ENCODE results near the gene WDR46.

DNA sequence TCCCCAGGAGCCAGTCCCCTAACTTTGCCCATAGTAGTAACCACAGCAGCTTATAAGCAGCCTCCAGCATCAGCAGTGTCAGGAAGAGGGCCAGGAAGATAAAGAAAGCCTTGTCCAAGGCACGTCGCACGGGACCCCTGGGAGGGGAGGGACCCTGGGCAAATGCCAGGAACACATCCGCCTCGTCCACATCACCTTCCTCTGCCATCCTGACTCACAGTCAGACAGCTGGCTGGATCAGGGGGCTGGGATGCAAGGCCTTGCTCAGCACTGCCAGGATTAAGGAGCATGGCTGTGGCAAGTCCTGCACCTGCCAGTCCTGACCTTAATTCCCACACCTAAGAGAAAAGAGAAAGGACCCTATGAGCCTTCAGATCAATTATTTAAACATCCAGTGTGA lies 40.0 kb upstream of the WDR46 start:
- TF ChIP-seq, protein P1, sequence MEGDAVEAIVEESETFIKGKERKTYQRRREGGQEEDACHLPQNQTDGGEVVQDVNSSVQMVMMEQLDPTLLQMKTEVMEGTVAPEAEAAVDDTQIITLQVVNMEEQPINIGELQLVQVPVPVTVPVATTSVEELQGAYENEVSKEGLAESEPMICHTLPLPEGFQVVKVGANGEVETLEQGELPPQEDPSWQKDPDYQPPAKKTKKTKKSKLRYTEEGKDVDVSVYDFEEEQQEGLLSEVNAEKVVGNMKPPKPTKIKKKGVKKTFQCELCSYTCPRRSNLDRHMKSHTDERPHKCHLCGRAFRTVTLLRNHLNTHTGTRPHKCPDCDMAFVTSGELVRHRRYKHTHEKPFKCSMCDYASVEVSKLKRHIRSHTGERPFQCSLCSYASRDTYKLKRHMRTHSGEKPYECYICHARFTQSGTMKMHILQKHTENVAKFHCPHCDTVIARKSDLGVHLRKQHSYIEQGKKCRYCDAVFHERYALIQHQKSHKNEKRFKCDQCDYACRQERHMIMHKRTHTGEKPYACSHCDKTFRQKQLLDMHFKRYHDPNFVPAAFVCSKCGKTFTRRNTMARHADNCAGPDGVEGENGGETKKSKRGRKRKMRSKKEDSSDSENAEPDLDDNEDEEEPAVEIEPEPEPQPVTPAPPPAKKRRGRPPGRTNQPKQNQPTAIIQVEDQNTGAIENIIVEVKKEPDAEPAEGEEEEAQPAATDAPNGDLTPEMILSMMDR (conservative IDR thresholded peaks at IDR 0.05; ENCODE audit: low read depth in 2 of 2), result no peak
- no peak for TF ChIP-seq CREB1 (CRISPR knock-in tag; IDR thresholded peaks at IDR 0.05; ENCODE audit: low read depth)
- TF ChIP-seq EZH2phosphoT487 (IDR thresholded peaks at IDR 0.05; ENCODE audit: unreplicated experiment), result no peak
